CD4-positive, alpha-beta T cell treated with Interleukin-17A for 1 hour (primary cell): ENCODE results near the gene TRPM1.

ENCODE experiments used
- DNase-seq: peaks from one replicate; pipeline ENCODE4 v3.0.0-alpha.2; 2020

Gene TRPM1

GRCh38 chr15:31081588-31082250 lies 19.8 kb downstream of the TRPM1 start:
- no peak for DNase-seq

- no peak for DNase-seq
These were observed 20.5 kb downstream of the TRPM1 start for GRCh38 chr15:31081056-31081455.

- no peak for DNase-seq
These were observed 20.9 kb downstream of the TRPM1 start for GRCh38 chr15:31080591-31081014.

GRCh38 chr15:31079519-31079918 lies 22.0 kb downstream of the TRPM1 start:
- no peak for DNase-seq

GRCh38 chr15:31078471-31078870 lies 23.1 kb downstream of the TRPM1 start:
- no peak for DNase-seq

GRCh38 chr15:31077941-31078340 lies 23.6 kb downstream of the TRPM1 start:
- no peak for DNase-seq

GRCh38 chr15:31077181-31077580 lies 24.3 kb downstream of the TRPM1 start:
- no peak for DNase-seq

GRCh38 chr15:31074321-31074720 lies 27.2 kb downstream of the TRPM1 start:
- DNase-seq, result no peak

GRCh38 chr15:31070867-31071266 lies 30.7 kb downstream of the TRPM1 start:
- DNase-seq, result no peak

GRCh38 chr15:31069360-31070000 lies 32.0 kb downstream of the TRPM1 start:
- no peak for DNase-seq

- DNase-seq, result no peak
These were observed 33.5 kb downstream of the TRPM1 start for GRCh38 chr15:31067890-31068603.

- no peak for DNase-seq
These were observed 35.7 kb downstream of the TRPM1 start for GRCh38 chr15:31065824-31066223.

- no peak for DNase-seq
These were observed 38.6 kb downstream of the TRPM1 start for GRCh38 chr15:31062911-31063310.

- no peak for DNase-seq
These were observed 39.1 kb downstream of the TRPM1 start for GRCh38 chr15:31062310-31062847.

GRCh38 chr15:31060429-31061140 lies 40.9 kb downstream of the TRPM1 start:
- DNase-seq, result no peak

GRCh38 chr15:31058236-31058962 lies 43.1 kb downstream of the TRPM1 start:
- no peak for DNase-seq

GRCh38 chr15:31051496-31052080 lies 49.9 kb downstream of the TRPM1 start:
- DNase-seq, result no peak

- no peak for DNase-seq
These were observed 50.6 kb downstream of the TRPM1 start for GRCh38 chr15:31050953-31051352.

GRCh38 chr15:31049682-31050615 lies 51.6 kb downstream of the TRPM1 start:
- DNase-seq, result no peak

GRCh38 chr15:31049111-31049510 lies 52.4 kb downstream of the TRPM1 start:
- DNase-seq, result no peak

- no peak for DNase-seq
These were observed 54.1 kb downstream of the TRPM1 start for GRCh38 chr15:31047437-31047836.
